Measurements from ENCODE around the gene PDGFA.

Gene PDGFA

DNA sequence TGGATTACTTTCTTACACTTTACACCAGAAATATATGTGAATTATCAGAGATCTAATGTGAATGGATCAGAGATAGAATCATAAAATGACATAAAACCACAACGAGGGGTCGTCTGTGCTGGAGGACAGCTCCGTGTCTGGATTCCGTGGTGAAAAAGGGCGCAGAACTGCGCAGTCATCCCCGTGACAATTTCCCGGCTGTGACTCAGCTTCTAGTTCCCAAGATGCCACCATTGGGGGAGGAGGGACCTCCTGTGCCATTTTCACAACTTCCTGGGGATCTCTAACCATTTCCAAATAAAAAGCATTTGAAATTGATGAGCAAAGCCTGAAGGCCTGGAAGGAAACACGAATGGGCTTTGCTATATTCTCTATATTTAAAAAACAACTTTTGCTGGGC, 72.1 kb downstream of the PDGFA start:
- TF ChIP-seq TCF12 (IDR thresholded peaks at IDR 0.05; ENCODE audit: low read depth) (no peak), TAF1 (IDR thresholded peaks at IDR 0.05; ENCODE audit: low read depth) (no peak), MAX (IDR thresholded peaks at IDR 0.05) (no peak), CREB1 (IDR thresholded peaks at IDR 0.05; ENCODE audit: low read depth) (no peak), YY1 (IDR thresholded peaks at IDR 0.05; ENCODE audit: low read depth) (no peak)

Measured in Ishikawa (cell line).